Mesenchymal stem cell (in vitro differentiated cells and primary cell): ENCODE measurements around the gene ANKFN1. TPM values are rescaled to one million over a fixed set of nuclear protein-coding genes. Genes with fewer than 3 reads are reported as not detected.

Experiments
- DNase-seq: peaks from one replicate; pipeline ENCODE4 v3.0.0-alpha.2; 2013
- H2AFZ ChIP-seq: one replicate; pipeline ENCODE4 v1.6.1; 2013; ENCODE audit warnings: low read depth, mild to moderate bottlenecking, control low read depth, inconsistent platforms, low read length, moderate library complexity
- H2AK5ac ChIP-seq: 2 replicates; pipeline ENCODE4 v1.6.1; 2013; ENCODE audit warnings: low read length, moderate library complexity, mild to moderate bottlenecking, inconsistent platforms; ENCODE audit not compliant: severe bottlenecking
- H2BK120ac ChIP-seq: one replicate; pipeline ENCODE4 v1.6.1; 2013; ENCODE audit warnings: low read depth, mild to moderate bottlenecking, inconsistent platforms, low read length, moderate library complexity
- H2BK12ac ChIP-seq, 2 experiments: one replicate each; pipeline ENCODE4 v1.6.1; 2013; ENCODE audit warnings: inconsistent platforms in 2 of 2, low read length in 2 of 2, mild to moderate bottlenecking in 2 of 2, moderate library complexity in 2 of 2, control low read depth in 1 of 2
- H2BK15ac ChIP-seq: one replicate; pipeline ENCODE4 v1.6.1; 2013; ENCODE audit warnings: mild to moderate bottlenecking, low read depth, inconsistent platforms; ENCODE audit not compliant: poor library complexity, severe bottlenecking
- H2BK5ac ChIP-seq: 2 replicates; pipeline ENCODE4 v1.6.1; 2013; ENCODE audit warnings: low read depth, mild to moderate bottlenecking, low read length, control low read depth, inconsistent platforms; ENCODE audit not compliant: poor library complexity, severe bottlenecking
- H3K14ac ChIP-seq, 2 experiments: one replicate each; pipeline ENCODE4 v1.6.1; 2013; ENCODE audit warnings: inconsistent platforms in 2 of 2, low read length in 2 of 2, control low read depth in 1 of 2, mild to moderate bottlenecking in 1 of 2, moderate library complexity in 1 of 2
- H3K18ac ChIP-seq, 2 experiments: one replicate each; pipeline ENCODE4 v1.6.1; 2013; ENCODE audit warnings: inconsistent platforms in 2 of 2, low read length in 2 of 2, control low read depth in 1 of 2, low read depth in 1 of 2, mild to moderate bottlenecking in 1 of 2
- H3K23ac ChIP-seq, 2 experiments: one replicate each; pipeline ENCODE4 v1.6.1; 2013; ENCODE audit warnings: inconsistent platforms in 2 of 2, low read length in 2 of 2, mild to moderate bottlenecking in 2 of 2, moderate library complexity in 2 of 2, control low read depth in 1 of 2
- H3K27ac ChIP-seq: 2 replicates; pipeline ENCODE4 v1.5.1; 2013; ENCODE audit warnings: mild to moderate bottlenecking, moderate library complexity, low read length, control low read depth, inconsistent platforms; ENCODE audit not compliant: poor library complexity, severe bottlenecking
- H3K27me3 ChIP-seq, 2 experiments: 2 replicates each; pipeline versions ENCODE4 v1.6.1 to v1.7.0; 2013; ENCODE audit warnings: low read length in 2 of 2, mild to moderate bottlenecking in 2 of 2, moderate library complexity in 2 of 2, control low read depth in 1 of 2, inconsistent platforms in 1 of 2; ENCODE audit not compliant: control insufficient read depth in 1 of 2, insufficient read depth in 1 of 2
- H3K36me3 ChIP-seq, 2 experiments: 2 replicates each; pipeline versions ENCODE4 v1.6.1 to v1.7.0; 2013; ENCODE audit warnings: low read length in 2 of 2, control low read depth in 1 of 2, inconsistent platforms in 1 of 2, low read depth in 1 of 2, mild to moderate bottlenecking in 1 of 2; ENCODE audit not compliant: insufficient read depth in 2 of 2, control insufficient read depth in 1 of 2
- H3K4ac ChIP-seq, 2 experiments: one replicate each; pipeline ENCODE4 v1.6.1; 2013; ENCODE audit warnings: inconsistent platforms in 2 of 2, low read length in 2 of 2, mild to moderate bottlenecking in 2 of 2, moderate library complexity in 2 of 2, control low read depth in 1 of 2, low read depth in 1 of 2
- H3K4me1 ChIP-seq: 2 replicates; pipeline ENCODE4 v1.6.1; 2013; ENCODE audit warnings: low read depth, low read length, control low read depth; ENCODE audit not compliant: control insufficient read depth, insufficient read depth
- H3K4me2 ChIP-seq: 2 replicates; pipeline ENCODE4 v1.6.1; 2013; ENCODE audit warnings: low read length, mild to moderate bottlenecking, inconsistent platforms; ENCODE audit not compliant: poor library complexity, severe bottlenecking
- H3K4me3 ChIP-seq, 2 experiments: 2 replicates each; pipeline versions ENCODE4 v1.5.1 to v1.7.0; 2013; ENCODE audit warnings: low read length in 2 of 2, mild to moderate bottlenecking in 2 of 2, control low read depth in 1 of 2, low read depth in 1 of 2; ENCODE audit not compliant: insufficient read depth in 1 of 2
- H3K79me1 ChIP-seq: replicated peaks from 2 replicates; pipeline ENCODE4 v1.6.1; 2013; ENCODE audit warnings: mild to moderate bottlenecking, control low read depth, low read length, inconsistent platforms; ENCODE audit not compliant: poor library complexity, severe bottlenecking
- H3K9ac ChIP-seq: 2 replicates; pipeline ENCODE4 v1.7.0; 2013; ENCODE audit warnings: mild to moderate bottlenecking, low read length, moderate library complexity
- H3K9me3 ChIP-seq: 2 replicates; pipeline ENCODE4 v1.7.0; 2013; ENCODE audit warnings: mild to moderate bottlenecking, low read length; ENCODE audit not compliant: control insufficient read depth
- H4K8ac ChIP-seq: one replicate; pipeline ENCODE4 v1.6.1; 2013; ENCODE audit warnings: inconsistent platforms, mild to moderate bottlenecking, low read length, moderate library complexity
- H4K91ac ChIP-seq: one replicate; pipeline ENCODE4 v1.6.1; 2013; ENCODE audit warnings: mild to moderate bottlenecking, low read length, inconsistent platforms
- WGBS: methylation state at CpG from one replicate; pipeline ENCODE4 v1.1.7; 2013; ENCODE audit warnings: mixed read lengths; 5-methylcytosine and 5-hydroxymethylcytosine counted together
- polyA plus RNA-seq, 2 experiments: library from polyadenylated mRNA; stranded (reverse); fragments of 200-250 nt; gene quantifications; one replicate each; pipeline ENCODE4 v1.2.3, GENCODE V29; 2013

ANKFN1 gene, protein sequence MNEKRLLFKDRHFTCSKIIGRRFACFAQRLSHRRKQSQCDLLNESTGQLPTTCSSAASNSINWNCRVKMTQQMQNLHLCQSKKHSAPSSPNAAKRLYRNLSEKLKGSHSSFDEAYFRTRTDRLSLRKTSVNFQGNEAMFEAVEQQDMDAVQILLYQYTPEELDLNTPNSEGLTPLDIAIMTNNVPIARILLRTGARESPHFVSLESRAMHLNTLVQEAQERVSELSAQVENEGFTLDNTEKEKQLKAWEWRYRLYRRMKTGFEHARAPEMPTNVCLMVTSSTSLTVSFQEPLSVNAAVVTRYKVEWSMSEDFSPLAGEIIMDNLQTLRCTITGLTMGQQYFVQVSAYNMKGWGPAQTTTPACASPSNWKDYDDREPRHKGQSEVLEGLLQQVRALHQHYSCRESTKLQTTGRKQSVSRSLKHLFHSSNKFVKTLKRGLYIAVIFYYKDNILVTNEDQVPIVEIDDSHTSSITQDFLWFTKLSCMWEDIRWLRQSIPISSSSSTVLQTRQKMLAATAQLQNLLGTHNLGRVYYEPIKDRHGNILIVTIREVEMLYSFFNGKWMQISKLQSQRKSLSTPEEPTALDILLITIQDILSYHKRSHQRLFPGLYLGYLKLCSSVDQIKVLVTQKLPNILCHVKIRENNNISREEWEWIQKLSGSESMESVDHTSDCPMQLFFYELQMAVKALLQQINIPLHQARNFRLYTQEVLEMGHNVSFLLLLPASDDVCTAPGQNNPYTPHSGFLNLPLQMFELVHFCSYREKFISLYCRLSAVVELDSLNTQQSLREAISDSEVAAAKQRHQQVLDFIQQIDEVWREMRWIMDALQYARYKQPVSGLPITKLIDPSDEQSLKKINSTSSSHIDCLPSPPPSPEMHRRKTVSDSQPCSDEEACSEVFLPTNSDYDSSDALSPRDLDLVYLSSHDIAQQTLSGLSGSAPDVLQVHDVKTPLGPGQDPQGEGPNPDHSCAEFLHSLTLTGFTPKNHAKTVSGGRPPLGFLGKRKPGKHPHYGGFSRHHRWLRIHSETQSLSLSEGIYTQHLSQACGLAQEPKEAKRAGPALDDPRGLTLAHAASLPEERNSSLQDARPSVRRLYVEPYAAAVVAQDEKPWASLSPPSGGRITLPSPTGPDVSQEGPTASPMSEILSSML
- polyA plus RNA-seq (2013, experiment 1 of 2), result not detected
- polyA plus RNA-seq (2013, experiment 2 of 2), result not detected

GRCh38 chr17:56152874-56153602, at the start of gene ANKFN1:
TSS of gene ANKFN1 (plus strand) at chr17:56153475. CDS start at chr17:56212668, 59,193 bp downstream.
- no peak within 1 kb of the TSS for H2AFZ ChIP-seq
- no peak within 1 kb of the TSS for H2BK12ac ChIP-seq
- no peaks in the 10 kb centered on the region for H3K9me3 ChIP-seq
- H3K4me1 ChIP-seq, result no peaks in the 10 kb centered on the region
- no peak within 1 kb of the TSS for H3K23ac ChIP-seq
- H3K36me3 ChIP-seq, result no peaks in the 10 kb centered on the region
- WGBS, result 78% methylated on average over 11 of the region's 11 CpGs
- no peak within 1 kb of the TSS for H3K18ac ChIP-seq
- H3K27ac ChIP-seq, result no peak within 1 kb of the TSS
- H3K9ac ChIP-seq, result no peak within 1 kb of the TSS
- H3K4me3 ChIP-seq, result no peak within 1 kb of the TSS
- no peak for DNase-seq
- H4K91ac ChIP-seq, result no peak within 1 kb of the TSS
- no peak within 1 kb of the TSS for H3K4me2 ChIP-seq
- no peak within 1 kb of the TSS for H2BK5ac ChIP-seq
- H3K79me1 ChIP-seq, result no peaks in the 10 kb centered on the region
- H3K4ac ChIP-seq, result no peak within 1 kb of the TSS
- peaks cover 0 to 5% of the 10 kb centered on the region in 2 experiments for H3K27me3 ChIP-seq
- H2BK15ac ChIP-seq, result no peak within 1 kb of the TSS
- no peak within 1 kb of the TSS for H3K14ac ChIP-seq
- H2BK120ac ChIP-seq, result no peak within 1 kb of the TSS
- no peak within 1 kb of the TSS for H2AK5ac ChIP-seq
- H4K8ac ChIP-seq, result no peak within 1 kb of the TSS

DNA sequence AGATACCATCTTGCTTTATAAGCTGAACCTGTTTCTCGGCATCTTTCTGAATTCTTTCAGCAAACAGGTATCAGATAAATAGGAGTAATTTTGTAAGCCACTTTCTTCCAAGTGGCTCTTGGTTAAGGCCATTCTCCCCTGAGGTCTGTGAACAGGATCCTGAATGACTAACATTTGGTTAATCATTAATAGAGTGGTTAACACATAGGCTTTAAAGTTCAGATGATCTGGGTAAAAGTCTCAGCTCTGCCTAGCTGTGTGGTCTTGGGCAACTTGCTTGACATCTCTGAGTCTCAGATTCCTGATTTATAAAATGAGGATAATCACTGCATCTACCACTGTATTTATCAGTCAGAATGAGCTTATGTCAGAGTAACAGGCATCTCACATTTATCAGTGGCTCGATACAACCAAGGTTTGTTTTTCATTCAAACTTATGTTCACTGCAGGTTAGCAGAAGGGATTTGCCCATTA, 44.4 kb upstream of the ANKFN1 start:
- Histone ChIP-seq H3K4me3 (no peak overlapping the region), H2BK120ac (no peak overlapping the region), H2AFZ (no peak overlapping the region), H3K36me3 (no peaks in the 10 kb centered on the region), H3K18ac (no peak overlapping the region), H3K23ac (no peak overlapping the region), H3K9ac (no peak overlapping the region), H2AK5ac (no peak overlapping the region), H3K79me1 (no peaks in the 10 kb centered on the region), H4K8ac (no peak overlapping the region), H3K27me3 (peaks cover 0 to 86% of the 10 kb centered on the region in 2 experiments), H3K9me3 (no peaks in the 10 kb centered on the region), H3K4me1 (no peaks in the 10 kb centered on the region), H3K27ac (no peak overlapping the region), H2BK5ac (no peak overlapping the region), H3K4me2 (no peak overlapping the region), H2BK15ac (no peak overlapping the region), H4K91ac (no peak overlapping the region), H3K14ac (no peak overlapping the region), H2BK12ac (no peak overlapping the region), H3K4ac (no peak overlapping the region)
- DNase-seq, result no peak
- 91% methylated on average over 2 of the region's 2 CpGs for WGBS

- no peak for DNase-seq
- Histone ChIP-seq H3K36me3 (no peaks in the 10 kb centered on the region), H2BK12ac (no peak overlapping the region), H3K27me3 (peaks cover 0 to 86% of the 10 kb centered on the region in 2 experiments), H4K91ac (no peak overlapping the region), H3K4me1 (no peaks in the 10 kb centered on the region), H3K9me3 (no peaks in the 10 kb centered on the region), H3K4me2 (no peak overlapping the region), H3K18ac (no peak overlapping the region), H2AK5ac (no peak overlapping the region), H3K79me1 (no peaks in the 10 kb centered on the region), H3K4me3 (no peak overlapping the region), H3K27ac (no peak overlapping the region), H2BK120ac (no peak overlapping the region), H3K4ac (no peak overlapping the region), H3K23ac (no peak overlapping the region), H3K14ac (no peak overlapping the region), H2AFZ (no peak overlapping the region), H2BK5ac (no peak overlapping the region), H4K8ac (no peak overlapping the region), H3K9ac (no peak overlapping the region), H2BK15ac (no peak overlapping the region)
- 47% methylated on average over 3 of the region's 3 CpGs for WGBS
Observed at GRCh38 chr17:56109836-56110235, 43.4 kb upstream of the ANKFN1 start.
